Stimulated activated CD4-positive, alpha-beta T cell treated with anti-CD3 and anti-CD28 coated beads, Interleukin-4, amount 100 ng/mL, for 4 hours (primary cell): ENCODE measurements around the gene IL17B.
A peak's percentile ranks its signal among the peaks of the same experiment; 100 is the strongest.
"Not testable (repeated sequence)": the region's sequence is repeated elsewhere in the genome, so short reads cannot be mapped to it uniquely, and the experiment has no call there.

Source experiments
- DNase-seq, 2 experiments: peaks; one replicate each; pipeline ENCODE4 v3.0.0-alpha.2; 2020

IL17B gene

DNA sequence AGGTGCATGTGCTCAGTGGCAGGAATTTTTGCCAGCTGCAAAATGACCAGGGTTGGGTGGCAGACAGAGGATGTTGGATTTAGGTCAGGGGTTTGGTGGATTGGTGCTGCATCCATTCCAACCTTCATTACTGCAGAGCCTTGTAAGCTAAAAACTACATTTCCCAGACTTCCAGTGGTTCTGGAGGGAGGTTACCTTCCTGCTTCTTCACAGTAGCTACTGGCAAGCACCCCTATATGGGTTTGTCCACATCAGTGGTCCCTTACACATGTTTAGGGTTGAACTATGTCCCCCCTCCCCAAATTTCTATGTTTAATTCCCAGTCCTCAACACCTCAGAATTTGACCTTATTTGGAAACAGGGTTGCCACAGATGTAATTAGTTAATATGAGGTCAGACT, 20.7 kb upstream of the IL17B start:
- no peak for DNase-seq

DNA sequence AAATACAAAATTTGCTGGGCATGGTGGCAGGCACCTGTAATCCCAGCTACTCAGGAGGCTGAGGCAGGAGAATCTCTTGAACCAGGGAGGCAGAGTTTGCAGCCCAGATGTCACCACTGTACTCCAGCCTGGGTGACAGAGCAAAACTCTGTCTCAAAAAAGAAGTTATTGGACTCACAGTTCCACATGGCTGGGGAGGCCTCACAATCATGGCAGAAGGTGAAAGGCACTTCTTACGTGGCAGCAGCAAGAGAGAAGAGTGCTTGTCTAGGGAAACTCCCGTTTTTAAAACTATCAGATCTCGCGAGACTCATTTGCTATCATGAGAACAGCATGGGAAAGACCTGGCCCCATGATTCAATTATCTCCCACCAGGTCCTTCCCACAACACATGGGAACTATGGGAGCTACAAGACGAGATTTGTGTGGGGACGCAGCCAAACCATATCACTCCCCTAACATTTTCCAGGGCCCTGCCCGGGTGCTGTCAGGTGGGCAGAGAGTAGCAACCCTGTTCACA, 19.7 kb upstream of the IL17B start:
- not testable (repeated sequence) for DNase-seq

DNA sequence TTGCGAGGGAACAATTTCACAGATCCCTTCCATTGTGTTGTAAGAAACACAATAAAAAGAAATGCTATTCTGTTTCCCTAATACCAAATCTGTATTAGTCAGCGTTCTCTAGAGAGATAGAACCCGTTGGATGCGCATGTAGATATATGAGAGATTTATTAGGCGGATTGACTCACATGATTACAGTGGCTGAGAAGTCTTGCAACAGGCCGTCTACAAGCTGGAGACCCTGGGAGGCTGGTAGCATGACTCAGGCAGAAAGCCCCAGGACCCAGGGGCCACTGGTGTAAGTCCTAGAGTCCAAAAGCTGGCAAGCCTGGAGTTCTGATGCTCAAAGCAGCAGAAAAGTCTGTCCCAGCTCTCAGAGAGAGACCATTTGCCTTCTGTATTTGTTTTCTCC, 18.4 kb upstream of the IL17B start:
- no peak for DNase-seq

DNA sequence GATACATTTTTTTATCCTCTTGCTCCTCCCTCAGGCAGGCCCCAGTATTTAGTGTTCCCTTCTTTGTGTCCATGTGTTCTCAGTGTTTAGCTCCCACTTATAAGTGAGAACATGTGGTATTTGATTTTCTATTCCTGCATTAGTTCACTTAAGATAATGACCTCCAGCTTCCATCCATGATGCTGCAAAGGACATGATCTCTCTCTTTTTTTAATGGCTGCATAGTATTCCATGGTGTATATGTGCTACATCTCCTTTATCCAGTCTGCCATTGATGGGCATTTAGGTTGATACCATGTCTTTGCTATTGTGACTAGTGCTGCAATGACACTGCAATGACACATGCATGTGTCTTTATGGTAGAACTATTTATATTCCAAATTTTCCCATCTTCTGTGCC, 15.9 kb upstream of the IL17B start:
- not testable (repeated sequence) for DNase-seq

DNA sequence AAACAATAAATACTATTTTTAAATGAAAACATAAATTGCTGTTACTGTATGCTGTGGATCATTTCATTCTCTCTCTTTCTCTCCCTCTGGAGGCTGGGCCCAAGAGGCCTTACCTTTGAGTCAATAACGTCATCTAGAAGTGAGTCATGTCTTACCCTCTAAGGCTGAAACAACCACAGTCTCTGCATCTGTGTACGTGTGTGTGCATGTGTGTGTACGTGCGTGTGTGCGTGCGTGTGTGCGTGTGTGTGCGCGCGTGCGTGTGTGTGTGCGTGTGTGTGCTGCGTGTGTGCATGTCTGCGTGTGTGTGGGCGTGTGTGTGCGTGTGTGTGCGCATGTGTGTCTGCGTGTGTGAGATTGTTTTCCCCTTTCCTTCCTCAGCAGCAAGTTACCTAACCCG, 13.6 kb upstream of the IL17B start:
- DNase-seq, result no peak

DNA sequence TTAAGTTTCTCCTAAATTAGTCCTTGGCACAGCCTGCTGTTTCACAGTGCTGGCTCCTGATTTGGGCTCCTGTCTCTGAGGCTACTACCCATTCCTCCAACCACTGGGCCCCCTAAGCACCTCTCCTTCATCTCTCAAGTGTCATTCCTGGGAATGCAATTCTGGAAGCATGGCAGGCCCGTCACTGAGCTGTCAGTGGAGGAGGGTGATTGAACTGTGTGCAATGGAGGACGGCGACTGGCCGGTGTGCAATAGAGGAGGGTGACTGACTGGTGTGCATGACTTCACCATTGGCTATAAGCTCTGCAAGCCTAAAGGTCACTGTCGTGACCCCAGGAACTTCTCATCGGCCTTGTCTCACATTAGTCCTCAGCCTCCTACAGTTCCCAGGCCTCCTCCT, 12.4 kb upstream of the IL17B start:
- no peak for DNase-seq

DNA sequence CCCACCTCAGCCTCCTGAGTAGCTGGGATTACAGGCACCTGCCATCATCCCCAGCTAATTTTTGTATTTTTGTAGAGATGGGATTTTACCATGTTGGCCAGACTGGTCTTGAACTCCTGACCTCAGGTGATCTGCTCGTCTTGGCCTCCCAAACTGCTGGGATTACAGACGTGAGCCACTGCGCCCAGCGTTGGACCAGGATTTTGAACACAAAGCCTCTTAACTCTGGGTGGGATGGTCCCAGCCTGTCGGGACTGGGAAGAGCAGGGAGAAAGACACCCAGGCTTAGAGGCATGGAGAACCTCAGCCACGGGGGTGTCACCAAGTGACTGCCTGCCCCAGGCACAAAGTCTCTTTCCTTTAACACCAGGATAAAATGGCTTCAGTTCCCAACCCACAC, 12.0 kb upstream of the IL17B start:
- not testable (repeated sequence) for DNase-seq

DNA sequence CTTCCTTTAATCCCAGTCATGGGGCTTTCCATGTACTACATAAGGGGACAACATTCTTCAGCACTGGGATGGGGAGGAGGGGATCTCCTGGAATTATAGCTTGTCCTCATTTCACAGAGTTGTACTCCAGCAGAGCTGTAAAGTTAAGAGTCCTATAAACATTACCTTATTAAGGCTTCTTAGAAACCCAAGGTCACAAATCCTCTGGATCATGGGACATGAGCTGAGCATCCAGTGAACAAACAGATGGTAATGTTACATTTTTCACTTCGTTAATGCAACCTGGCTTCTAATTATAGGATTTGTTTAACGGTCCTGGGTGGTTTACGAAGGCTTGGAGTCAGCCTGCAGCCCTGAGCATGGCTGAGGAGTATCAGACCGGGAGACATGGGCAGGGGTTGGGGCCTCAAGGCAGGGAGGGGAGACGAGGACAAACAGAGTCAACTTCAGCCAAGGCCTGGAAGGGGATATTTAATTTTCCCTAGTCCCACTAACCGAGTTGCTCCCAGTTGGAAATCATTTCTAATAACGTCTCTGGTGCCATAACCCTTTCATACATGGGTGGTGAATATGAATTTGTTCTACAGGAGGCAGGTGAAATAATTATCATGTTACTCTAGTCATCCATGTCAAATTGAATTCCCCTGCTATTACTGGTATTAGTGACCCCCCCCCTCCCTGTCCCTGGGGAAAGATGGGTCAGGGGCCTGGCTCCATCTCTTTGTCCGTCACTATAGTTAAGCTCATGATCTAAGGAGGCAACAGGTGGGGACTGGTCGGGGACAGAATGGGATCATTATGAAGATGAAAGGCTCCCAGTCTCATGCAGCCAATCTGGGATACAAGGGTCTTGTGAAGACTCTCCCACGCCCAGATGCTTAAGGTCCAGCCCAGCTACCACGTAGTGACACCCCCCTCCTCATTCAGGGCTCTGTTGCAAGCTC, 10.7 kb upstream of the IL17B start:
- no peak for DNase-seq

DNA sequence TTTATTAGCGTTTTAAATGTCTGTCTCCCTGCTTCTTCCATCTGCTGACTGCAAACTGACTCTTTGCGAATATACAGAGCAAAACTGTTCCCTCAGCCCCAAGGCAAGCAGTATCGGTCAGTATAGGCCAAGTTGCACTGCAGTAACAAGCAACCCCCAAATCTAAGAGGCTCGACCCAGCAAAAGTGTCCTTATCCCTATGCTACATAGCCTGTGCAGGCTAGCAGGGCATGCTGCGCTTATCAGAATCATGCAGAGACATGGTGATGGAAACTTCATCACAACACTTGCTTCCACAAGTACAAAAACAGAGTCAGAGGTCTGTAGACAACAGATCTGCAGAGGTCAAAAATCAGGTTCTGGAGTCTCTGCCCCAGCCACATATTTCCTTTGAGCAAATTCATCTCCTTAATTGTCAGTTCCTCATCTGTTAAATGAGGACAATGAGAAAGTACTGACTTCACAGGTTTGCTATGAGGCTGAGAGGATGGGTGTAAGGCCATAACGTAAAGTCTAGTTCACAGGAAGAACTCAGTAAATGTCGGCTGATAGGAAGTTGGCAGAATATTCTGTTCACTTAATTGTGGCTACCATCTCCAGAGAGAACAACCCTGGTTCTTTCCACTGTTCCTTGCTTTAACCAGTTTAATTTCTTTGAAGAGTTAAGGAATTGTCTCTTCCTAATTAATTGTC, 9.6 kb upstream of the IL17B start:
- DNase-seq, result no peak

DNA sequence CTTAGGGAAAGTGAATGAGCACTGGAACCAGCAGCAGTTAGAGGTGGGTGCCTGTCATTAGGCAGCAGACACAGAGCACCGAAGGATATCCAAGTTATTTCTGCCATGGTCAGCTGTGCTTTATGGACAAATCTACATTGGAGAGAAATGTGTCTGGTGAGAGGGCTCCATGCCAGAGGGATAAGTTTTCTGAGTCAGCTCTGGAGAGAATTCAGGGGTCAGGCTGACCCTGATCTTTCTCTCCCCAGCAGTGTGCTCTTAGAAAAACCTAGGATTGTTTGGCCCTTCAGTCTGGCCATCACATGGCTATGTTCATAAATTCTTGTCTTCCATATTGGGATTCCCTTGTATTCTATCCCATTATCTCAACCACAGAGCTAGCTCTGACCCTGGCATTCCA, 8.9 kb upstream of the IL17B start:
- DNase-seq, result no peak

DNA sequence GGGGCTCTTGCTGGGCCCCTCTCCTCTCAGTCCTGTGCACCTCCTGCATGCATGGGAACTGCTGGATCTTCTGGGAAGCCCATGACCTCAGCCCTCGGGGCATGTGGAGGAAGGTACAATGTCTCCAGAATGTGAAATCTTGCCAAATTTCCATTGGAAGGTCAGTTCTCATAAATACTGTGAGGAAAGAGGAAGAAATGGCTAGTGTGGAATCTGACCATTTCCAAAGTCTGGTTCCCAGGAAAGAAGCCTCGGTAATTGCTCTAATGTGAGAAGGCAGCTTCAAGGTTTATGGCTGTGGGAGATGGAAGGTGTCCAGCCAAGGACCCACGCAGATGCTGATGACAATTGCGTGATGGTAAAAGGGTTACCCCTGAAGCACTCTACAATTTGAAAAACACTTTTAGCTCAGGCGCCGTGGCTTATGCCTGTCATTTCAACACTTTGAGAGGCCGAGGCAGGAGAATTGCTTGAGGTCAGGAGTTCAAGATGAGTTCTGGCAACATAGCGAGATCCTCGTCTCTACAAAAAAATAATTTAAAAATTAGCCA, 8.1 kb upstream of the IL17B start:
- no peak for DNase-seq

DNA sequence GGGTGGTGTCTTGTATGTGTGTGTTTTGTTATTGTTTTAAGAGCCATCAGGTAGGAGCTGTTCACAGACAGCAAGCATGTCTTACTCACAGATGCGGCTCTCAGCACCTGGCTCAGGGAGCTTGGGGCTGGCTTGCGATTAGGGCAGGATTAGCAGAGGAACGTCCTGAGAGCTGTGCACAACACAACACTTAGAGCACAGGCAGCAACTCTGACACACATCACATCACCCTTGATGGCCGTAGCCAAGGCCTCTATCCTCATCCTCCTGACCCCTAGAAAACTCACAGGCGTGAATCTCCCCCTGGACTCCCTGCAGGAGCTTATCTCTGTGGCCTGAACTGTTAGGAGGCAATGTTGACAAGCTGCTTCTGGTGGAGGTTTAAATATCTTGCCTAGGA, 7.1 kb upstream of the IL17B start:
- DNase-seq, result no peak

DNA sequence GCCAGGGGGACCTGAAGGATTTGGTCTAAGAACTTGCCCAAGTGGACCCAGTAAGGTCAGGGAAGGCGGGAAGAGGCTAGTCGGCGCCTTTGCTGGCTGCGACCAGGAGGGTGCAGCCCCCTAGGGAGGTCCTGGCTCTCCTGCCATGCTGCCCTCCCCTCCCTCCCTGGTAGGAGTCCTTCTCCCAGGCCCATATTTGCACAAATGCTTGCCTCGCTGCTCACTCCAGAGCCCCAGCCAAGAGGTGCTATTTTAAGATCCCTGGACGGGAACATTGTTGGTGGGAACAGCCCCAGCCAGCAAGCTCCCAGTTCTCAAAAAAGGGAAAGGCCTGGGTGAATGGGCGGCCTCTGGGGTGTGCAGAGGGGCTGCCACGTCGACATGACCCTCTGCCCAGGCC, 4.3 kb upstream of the IL17B start:
- no peak for DNase-seq

DNA sequence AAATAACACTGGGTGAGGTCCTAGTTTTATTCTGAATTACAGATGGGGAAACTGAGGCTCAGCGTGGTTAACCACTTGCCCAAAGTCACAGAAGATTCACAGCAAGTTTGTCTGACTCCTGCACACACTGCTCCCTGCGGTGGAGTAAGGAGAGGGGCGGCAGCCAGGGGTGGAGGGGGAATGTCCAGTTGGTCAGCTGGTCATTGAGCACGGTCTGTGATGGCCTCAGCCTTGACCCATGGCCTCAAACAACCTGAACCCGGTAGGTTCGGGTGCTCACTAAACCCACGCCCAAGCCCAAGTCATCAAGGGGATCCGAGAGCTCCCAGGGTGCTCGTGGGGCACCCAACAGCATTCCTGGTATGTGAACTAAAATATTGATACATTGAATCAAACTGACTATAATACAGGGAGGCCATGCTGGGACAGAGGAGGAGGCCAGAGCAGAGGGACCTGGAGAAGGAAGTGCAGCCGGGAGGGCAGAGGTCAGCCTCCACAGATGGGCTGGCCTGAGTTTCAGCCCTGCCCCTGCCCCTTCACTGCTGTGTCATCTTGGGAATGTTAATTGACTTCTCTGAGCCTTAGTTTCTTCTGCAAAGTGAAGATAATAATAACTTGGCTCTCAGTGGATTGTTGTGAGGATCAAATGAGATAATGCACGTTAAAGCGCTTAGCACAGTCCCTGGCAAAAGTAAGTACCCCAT, 3.6 kb upstream of the IL17B start:
- DNase-seq, result no peak

DNA sequence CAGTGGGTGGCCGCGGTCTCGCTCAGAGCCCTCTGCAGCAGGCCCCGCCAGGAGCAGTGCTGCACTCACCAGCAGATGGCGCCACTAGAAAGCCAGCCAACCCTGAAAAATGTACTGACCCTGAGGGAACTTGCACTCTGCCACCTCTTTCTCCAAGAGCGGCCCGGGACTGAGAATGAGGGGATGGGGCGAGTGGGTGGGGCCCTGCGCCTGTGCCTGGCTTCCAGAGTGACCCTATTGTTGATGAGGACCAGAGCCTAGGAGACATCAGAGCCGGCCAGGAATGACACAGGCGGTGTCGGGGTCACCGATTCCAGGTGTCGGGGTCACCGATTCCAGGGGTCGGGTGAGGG, 2.9 kb upstream of the IL17B start:
- DNase-seq, result peak; percentile 56 to 75

DNA sequence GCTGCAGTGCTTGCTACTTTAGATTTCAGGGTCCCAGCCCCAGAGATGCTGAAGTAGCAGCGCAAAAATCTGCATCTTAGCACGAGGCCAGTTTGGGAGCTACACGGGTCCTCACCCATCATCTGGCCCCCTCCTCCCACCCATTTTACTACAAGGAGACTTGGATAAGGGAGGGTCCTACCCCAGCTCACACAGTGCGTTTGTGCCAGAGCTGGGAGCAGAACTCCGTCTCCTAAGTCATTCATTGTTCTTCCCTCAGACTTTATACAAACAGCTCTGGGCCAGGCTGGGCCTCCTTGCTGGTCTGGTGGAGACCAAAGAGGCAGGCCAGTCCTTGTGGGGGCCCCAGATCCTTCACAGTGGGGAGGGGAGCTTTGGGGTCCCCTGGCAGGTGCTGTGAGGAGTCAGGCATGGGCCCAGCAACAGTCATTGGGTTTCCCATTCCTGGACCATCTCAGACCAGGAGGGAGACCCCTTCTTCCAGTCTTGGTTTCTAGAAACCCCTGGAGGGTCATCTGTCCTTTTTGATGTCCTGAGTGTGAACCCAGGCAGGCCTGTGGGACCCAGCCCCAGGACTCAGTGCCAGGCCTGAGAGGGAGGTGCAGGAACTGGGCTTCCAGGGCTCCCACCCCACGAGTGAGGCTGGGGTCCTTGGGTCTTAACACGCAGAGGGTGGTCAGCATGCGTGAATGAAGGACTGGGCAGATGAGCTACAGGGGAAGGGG, 2.3 kb upstream of the IL17B start:
- DNase-seq, result no peak

DNA sequence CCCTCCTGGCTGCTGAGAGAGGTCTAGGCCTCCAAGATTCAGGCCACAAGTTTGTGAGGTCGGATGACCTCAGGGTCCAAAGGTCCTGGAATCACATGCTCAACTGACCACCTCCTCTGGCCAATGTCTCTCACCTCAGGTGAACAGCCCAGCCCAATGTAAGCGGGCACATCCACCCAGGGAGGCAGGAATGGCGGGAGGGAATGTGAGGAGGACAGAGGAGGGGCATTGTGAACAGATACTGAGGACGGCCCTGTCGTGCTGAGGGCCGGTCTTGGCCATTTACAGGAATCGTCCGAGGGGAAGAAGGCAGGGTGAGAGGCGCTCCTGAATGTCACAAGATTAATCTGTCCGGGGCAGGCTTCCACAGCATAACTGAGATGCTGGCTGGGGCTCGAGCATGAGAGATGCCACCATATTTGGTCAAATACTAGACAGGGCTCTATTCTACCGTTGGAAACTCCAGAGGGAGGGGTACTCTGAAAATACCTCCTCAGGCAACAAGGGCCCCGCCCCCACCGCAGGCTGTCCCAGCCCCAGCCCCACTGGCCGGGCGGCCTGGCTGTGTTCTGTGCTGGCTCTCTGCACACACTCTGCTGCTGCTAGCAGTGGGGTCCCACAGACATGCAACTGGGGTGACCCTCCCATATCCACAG, 1.5 kb upstream of the IL17B start:
- DNase-seq, result no peak

DNA sequence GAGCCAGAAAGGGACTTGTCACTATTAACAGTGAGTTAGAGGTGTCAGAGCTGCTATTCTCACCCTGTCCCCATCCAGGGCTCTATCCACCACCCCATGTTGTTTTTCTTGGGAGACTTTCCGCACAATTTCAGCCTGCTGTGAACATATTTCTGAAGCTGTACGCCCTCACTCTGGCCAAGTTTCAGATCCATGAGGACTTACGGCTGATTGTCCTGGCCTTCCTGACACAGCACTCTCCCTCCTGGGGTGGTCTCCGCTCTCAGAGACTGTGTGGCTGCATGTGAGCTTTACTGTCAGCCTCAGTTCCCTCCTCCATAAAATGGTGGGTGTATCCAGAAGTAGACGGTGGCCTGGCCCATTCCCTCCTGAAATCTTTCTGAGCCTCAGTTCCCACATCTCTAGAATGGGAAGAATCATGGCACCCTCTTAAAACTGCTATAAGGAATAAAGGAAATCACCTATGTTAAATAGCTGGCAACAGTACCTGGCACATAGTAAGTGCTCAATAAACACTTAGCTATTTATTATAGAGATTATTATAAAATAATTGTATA, 804 bp upstream of the IL17B start:
- DNase-seq, result no peak

DNA sequence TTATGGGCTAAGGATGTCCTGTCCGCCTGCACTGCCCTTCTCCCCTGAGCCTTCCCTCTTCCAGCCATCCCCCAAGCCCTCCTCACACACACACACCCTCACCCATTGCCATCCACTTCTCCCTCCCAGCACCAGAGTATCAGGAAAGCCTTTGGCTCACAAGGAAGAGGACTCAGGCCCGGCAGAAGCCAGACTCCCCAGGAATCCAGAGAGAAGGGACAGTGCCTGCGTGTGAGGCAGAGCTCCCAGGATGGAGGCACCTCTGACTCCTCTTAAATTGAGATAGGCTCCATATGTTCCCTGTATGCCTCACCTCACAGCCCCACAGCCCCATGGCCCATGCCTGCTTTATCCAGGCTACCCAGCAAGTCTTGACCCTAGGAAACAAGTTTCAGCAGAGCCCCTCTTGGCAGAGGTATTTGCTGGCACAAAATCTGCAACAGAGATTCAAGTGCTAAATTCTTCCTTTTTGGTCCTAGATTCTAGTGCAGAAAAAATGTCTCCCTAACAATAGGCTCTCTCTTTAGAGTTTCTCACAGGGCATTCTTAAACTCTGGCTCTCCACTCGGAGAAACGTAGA, 761 bp downstream of the IL17B start:
- DNase-seq, result no peak

DNA sequence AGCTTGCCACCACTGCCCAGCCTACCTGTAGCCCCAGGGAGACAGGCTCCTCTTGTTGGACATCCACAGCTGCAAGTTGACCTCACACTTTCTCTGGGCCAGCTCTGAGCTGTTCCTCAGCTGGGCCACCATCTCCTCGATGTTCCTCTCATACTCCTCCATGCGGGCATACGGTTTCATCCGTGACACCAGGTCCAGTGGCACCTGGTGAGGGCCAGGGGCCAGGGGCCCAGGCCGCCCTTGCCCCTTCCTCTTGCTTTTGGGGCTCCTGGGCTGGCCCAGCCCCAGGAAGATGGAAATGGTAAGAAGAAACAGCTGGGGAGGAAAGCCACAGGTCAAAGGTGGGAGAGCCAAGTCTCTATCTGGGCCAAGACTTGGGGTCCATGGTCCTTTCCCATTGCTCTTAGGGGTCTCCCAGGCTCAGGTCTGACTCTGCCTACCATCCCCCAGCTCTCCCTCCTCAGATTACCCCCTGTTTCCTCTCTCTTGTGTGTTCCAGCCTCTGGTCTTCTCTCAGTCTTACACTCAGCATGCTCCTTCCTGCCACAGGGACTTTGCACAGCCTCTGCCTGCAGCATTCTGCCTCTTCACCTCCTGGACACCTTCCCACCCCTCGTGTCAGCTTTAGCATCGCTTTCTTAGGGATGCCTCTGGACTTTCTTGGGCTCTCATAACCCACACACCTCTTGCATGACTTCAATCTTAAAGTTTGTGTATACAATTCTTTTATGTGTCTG, 2.2 kb downstream of the IL17B start:
- DNase-seq, result no peak

DNA sequence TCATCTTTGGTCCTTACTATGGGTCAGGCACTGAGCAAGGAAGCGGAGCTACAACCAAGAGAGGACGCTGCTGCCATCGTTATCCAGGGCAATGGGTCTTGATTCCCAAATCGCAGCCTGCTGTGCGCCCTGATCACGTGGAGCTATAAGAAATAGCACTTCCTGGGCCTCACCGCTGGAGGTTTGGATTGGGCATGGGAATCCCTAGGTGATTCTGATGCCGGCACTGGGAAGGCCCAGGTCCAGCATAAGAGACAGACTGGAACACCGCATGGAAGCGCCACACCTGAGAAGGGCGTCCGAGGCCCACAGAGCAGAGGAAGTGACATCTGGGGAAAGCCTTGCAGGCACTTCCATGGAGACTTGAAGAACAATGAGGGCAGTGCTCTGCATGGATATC, 3.0 kb downstream of the IL17B start:
- no peak for DNase-seq
